Prostate gland (tissue), 2 donors: ENCODE data around the gene OTOA.

ENCODE experiments used
- POLR2A ChIP-seq: fragments of 450-650 bp; IDR thresholded peaks from one replicate; pipeline ENCODE4 v1.6.1; 2016; ENCODE audit warnings: antibody characterized with exemption, mild to moderate bottlenecking
- POLR2AphosphoS5 ChIP-seq: sonication (generic); formaldehyde crosslinking; IDR thresholded peaks from one replicate; pipeline ENCODE4 v1.6.1; 2017; ENCODE audit warnings: antibody characterized with exemption
- TF ChIP-seq, protein P1 (sequence below), 4 experiments: fragments of 200-600 bp in 2 of 4; fragments of 450-650 bp in 2 of 4; sonication (generic) in 2 of 4; IDR thresholded peaks; 1 replicate in 3 of 4; 2 replicates in 1 of 4; pipeline ENCODE4 v1.5.1; 2016 to 2019; ENCODE audit warnings: antibody characterized with exemption in 4 of 4, mild to moderate bottlenecking in 2 of 4, moderate library complexity in 2 of 4

DNA sequence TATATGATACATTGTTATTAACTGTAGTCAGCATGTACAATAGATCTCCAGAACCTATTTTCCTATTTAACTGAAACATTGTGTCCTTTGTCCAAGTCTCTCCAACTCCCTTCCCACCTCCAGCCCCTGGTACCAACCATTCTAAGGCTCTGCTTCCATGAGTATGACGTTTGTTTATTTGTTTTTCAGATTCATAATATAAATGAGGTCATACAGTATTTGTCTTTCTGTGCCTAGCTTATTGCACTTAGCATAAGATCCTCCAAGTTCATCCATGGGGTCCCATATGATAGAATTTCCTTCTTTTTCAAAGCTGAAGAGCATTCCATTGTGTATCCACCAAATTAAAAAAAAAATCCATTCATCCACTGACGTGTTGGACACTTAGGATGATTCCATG, 39.4 kb downstream of the OTOA start:
- TF ChIP-seq POLR2AphosphoS5 (no peak), POLR2A (no peak)
- TF ChIP-seq, protein P1, sequence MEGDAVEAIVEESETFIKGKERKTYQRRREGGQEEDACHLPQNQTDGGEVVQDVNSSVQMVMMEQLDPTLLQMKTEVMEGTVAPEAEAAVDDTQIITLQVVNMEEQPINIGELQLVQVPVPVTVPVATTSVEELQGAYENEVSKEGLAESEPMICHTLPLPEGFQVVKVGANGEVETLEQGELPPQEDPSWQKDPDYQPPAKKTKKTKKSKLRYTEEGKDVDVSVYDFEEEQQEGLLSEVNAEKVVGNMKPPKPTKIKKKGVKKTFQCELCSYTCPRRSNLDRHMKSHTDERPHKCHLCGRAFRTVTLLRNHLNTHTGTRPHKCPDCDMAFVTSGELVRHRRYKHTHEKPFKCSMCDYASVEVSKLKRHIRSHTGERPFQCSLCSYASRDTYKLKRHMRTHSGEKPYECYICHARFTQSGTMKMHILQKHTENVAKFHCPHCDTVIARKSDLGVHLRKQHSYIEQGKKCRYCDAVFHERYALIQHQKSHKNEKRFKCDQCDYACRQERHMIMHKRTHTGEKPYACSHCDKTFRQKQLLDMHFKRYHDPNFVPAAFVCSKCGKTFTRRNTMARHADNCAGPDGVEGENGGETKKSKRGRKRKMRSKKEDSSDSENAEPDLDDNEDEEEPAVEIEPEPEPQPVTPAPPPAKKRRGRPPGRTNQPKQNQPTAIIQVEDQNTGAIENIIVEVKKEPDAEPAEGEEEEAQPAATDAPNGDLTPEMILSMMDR (IDR thresholded peaks at IDR 0.05), result no peak
